A549 (cell line): ENCODE measurements around the gene SLC22A14.

Source experiments
- CTCF ChIP-seq: fragments of >200 bp; sonication (Bioruptor Twin); formaldehyde crosslinking; IDR thresholded peaks from 3 replicates; pipeline ENCODE4 v1.5.1; 2016
- EP300 ChIP-seq, 2 experiments: fragments of >200 bp; sonication (Bioruptor Twin); formaldehyde crosslinking; IDR thresholded peaks; 2 replicates in 1 of 2; 3 replicates in 1 of 2; pipeline ENCODE4 v1.6.1; 2016 to 2017
- KDM1A ChIP-seq: fragments of 200-600 bp; sonication (generic); IDR thresholded peaks from 2 replicates; pipeline ENCODE4 v1.6.1; 2016; ENCODE audit warnings: low read depth, mild to moderate bottlenecking
- PHF8 ChIP-seq: fragments of 200-600 bp; sonication (generic); IDR thresholded peaks from 2 replicates; pipeline ENCODE4 v1.6.1; 2016; ENCODE audit warnings: low read depth, mild to moderate bottlenecking, antibody characterized with exemption, moderate library complexity, borderline replicate concordance
- POLR2A ChIP-seq: IDR thresholded peaks from 2 replicates; pipeline ENCODE4 v1.6.1; 2012; ENCODE audit warnings: mild to moderate bottlenecking, low read length
- REST ChIP-seq: fragments of 200-600 bp; sonication (generic); IDR thresholded peaks from 2 replicates; pipeline ENCODE4 v1.6.1; 2016; ENCODE audit warnings: antibody characterized with exemption, mild to moderate bottlenecking, moderate library complexity

GRCh38 chr3:38238416-38239008, 43.6 kb upstream of the SLC22A14 start:
- TF ChIP-seq CTCF (no peak), REST (no peak), PHF8 (no peak), POLR2A (no peak), EP300 (IDR thresholded peaks at IDR 0.05) (no peak), KDM1A (no peak)
